ENCODE results near the gene FMNL3.

- TF ChIP-seq CTCF (IDR thresholded peaks at IDR 0.05) (no peak), EZH2 (IDR thresholded peaks at IDR 0.05) (no peak), EZH2phosphoT487 (IDR thresholded peaks at IDR 0.05) (no peak)
Measured at GRCh38 chr12:49646871-49647654, 60.1 kb downstream of the FMNL3 start.

Measured in neural progenitor cell (in vitro differentiated cells).